GM10847 (cell line): ENCODE results near the gene PACRG.

Source experiments
- POLR2A ChIP-seq: IDR thresholded peaks from 2 replicates; pipeline ENCODE4 v1.6.1; 2011; ENCODE audit not compliant: insufficient read length; ENCODE audit errors: extremely low read depth

The PACRG gene

GRCh38 chr6:162921062-162921461, 193.3 kb downstream of the PACRG start:
- no peak for TF ChIP-seq POLR2A

GRCh38 chr6:162921510-162922040, 193.8 kb downstream of the PACRG start:
- no peak for TF ChIP-seq POLR2A

- TF ChIP-seq POLR2A: no peak
Observed at GRCh38 chr6:162922563-162923166, 194.9 kb downstream of the PACRG start.

GRCh38 chr6:162934844-162935243, 207.1 kb downstream of the PACRG start:
- no peak for TF ChIP-seq POLR2A

GRCh38 chr6:162940426-162940825, 212.7 kb downstream of the PACRG start:
- no peak for TF ChIP-seq POLR2A

- TF ChIP-seq POLR2A: no peak
Observed at GRCh38 chr6:162941128-162941527, 213.4 kb downstream of the PACRG start.

GRCh38 chr6:162942866-162943265, 215.1 kb downstream of the PACRG start:
- TF ChIP-seq POLR2A: no peak

GRCh38 chr6:162943369-162943768, 215.6 kb downstream of the PACRG start:
- TF ChIP-seq POLR2A: no peak

GRCh38 chr6:162951164-162951743, 223.5 kb downstream of the PACRG start:
- no peak for TF ChIP-seq POLR2A

- TF ChIP-seq POLR2A: no peak
Observed at GRCh38 chr6:162952423-162952822, 224.6 kb downstream of the PACRG start.

- TF ChIP-seq POLR2A: no peak
Observed at GRCh38 chr6:162957062-162957461, 229.3 kb downstream of the PACRG start.

GRCh38 chr6:162960679-162961457, 233.1 kb downstream of the PACRG start:
- TF ChIP-seq POLR2A: no peak

- TF ChIP-seq POLR2A: no peak
Observed at GRCh38 chr6:162962093-162962492, 234.3 kb downstream of the PACRG start.

GRCh38 chr6:162963861-162964260, 236.1 kb downstream of the PACRG start:
- TF ChIP-seq POLR2A: no peak

- no peak for TF ChIP-seq POLR2A
Observed at GRCh38 chr6:162964488-162965140, 236.8 kb downstream of the PACRG start.

- no peak for TF ChIP-seq POLR2A
Observed at GRCh38 chr6:162965366-162965765, 237.6 kb downstream of the PACRG start.
